Measurements from ENCODE around the gene SFMBT1. TPM values are rescaled to one million over a fixed set of nuclear protein-coding genes. Genes with fewer than 3 reads are reported as not detected.

The SFMBT1 gene
- 11.9 and 16.1 TPM in 2 replicates for total RNA-seq

GRCh38 chr3:53045518-53046170 is at the start of gene SFMBT1:
Gene SFMBT1, minus strand, starts transcription at chr3:53046073. Its CDS starts 76,945 bp downstream, at chr3:52969128.

DNA sequence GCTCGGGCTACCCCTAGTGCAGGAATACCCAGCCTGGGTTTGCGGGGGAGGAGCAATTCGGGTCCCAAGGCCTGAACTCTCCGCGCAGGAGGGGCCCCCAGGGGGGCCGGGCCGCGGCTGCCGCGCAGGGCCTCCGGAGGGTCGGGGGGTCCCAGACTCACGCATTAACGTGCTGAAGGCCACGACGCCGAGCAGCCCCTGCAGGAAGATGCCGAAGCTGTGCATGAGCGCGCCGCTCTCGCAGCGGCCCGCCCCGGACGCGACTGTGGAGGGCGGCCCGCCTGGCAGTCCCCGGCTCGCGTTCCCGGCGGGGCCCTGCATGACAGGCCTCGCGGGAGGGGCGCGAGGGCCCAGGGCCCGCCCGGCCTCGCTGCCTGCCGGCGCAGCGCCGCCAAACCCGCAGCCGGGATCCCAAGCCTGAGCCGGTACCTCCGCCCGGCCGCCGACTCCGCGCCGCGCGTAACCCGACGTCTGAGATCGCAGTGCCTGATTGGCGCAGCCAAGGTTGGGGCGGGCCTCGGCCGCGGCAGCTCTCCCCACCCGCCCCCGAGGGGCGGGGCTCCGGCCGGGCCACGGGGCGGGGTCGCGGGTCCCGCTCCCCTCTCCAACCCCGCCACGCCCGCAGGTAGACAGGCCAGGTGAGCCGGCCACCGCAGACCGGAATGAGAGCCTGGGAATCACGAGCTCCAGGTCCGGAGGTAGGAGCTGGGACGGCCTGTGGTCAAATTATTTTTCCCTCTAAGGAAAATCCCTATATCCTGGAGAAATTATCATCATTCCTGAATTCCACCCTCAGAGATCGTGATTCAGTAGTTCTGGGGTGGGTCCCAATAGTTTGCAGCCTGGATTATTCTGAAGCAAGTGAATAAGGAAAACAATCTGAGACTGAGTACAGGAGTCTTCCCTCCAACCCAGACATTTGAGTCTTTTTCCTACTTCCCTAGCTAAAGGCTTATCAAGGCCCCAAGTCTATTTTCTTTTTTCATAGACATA is 148.4 kb downstream of the SFMBT1 start, which contains the start of gene STIMATE:
TSS of gene STIMATE (minus strand) at position 419 of the 993 bp plus-strand sequence. CDS start at position 321, 98 bp downstream.

Other genes starting within 250 kb of the SFMBT1 start
- gene ITIH4, start 215.4 kb downstream of the SFMBT1 start, total RNA-seq = 2.0 and 6.7 TPM in 2 replicates
- gene MUSTN1, start 211.1 kb downstream of the SFMBT1 start, total RNA-seq = 0.79 TPM in 1 of 2 replicates, not detected in the other
- gene STIMATE, start 148.5 kb downstream of the SFMBT1 start, total RNA-seq = 9.8 and 19.4 TPM in 2 replicates
- gene RFT1, start 84.4 kb upstream of the SFMBT1 start, total RNA-seq = 5.1 and 20.0 TPM in 2 replicates
- 5.1 and 6.3 TPM in 2 replicates for gene PRKCD, start 115.1 kb upstream of the SFMBT1 start, total RNA-seq
- 501 and 757 TPM in 2 replicates for gene TKT, start 209.9 kb upstream of the SFMBT1 start, total RNA-seq

Measured in placental epithelial cell (primary cell).